C4-2B (cell line): ENCODE data around the gene ABHD12.

Experiments used
- CTCF ChIP-seq: fragments of 450-650 bp; conservative IDR thresholded peaks from 2 replicates; pipeline ENCODE4 v1.5.1; 2017; ENCODE audit warnings: mild to moderate bottlenecking
- ZFX ChIP-seq: fragments of 450-650 bp; IDR thresholded peaks from 2 replicates; pipeline ENCODE4 v1.6.1; 2017

GRCh38 chr20:25328954-25329498, 61.6 kb downstream of the ABHD12 start:
- TF ChIP-seq CTCF = no peak
- TF ChIP-seq ZFX = no peak
